ENCODE measurements around the gene OBSCN. TPM values are rescaled to one million over a fixed set of nuclear protein-coding genes. Genes with fewer than 3 reads are reported as not detected.

OBSCN gene
- total and polyA plus RNA-seq, 11 donors: 155 to 524 (median 354) TPM

- ATAC-seq (peak in 1 of 4 donors; percentile 34), DNase-seq (peak in 1 of 5 donors; percentile 58)
- Histone ChIP-seq H3K4me3 (no peak overlapping the region), H3K4me1 (peaks cover 0 to 15% (median 10%) of the 10 kb centered on the region in 12 donors), H3K27me3 (no peaks in the 10 kb centered on the region), H3K9me3 (no peaks in the 10 kb centered on the region), H3K36me3 (peaks cover 0 to 37% (median 24%) of the 10 kb centered on the region in 9 donors), H3K27ac (no peak overlapping the region)
- intact Hi-C loops (cut with DNase I): loop anchor here in 1 of 10 donors (5.0 kb wide), 1 partner anchor 66 kb away; a partner anchor contains a TSS
- TF ChIP-seq POLR2A (IDR thresholded peaks at IDR 0.05) (no peak), CTCF (IDR thresholded peaks at IDR 0.05) (no peak)
- WGBS, 4 donors: 89 to 96% (median 91%) methylated on average over 8 to 11 of the region's 11 CpGs
Observed at GRCh38 chr1:228391411-228392020, 183.7 kb downstream of the OBSCN start.

GRCh38 chr1:228392111-228392936 is 184.5 kb downstream of the OBSCN start:
- WGBS, 4 donors: 87 to 94% (median 93%) methylated on average over 12 of the region's 12 CpGs
- H3K4me3 ChIP-seq: no peak overlapping the region
- DNase-seq: peak in 1 of 5 donors; percentile 35
- intact Hi-C loops (cut with DNase I): loop anchor here in 1 of 10 donors (5.0 kb wide), 1 partner anchor 65 kb away; a partner anchor contains a TSS
- ATAC-seq: no peak
- H3K27ac ChIP-seq: no peak overlapping the region
- H3K9me3 ChIP-seq: no peaks in the 10 kb centered on the region
- H3K4me1 ChIP-seq: peaks cover 0 to 15% (median 10%) of the 10 kb centered on the region in 12 donors
- H3K36me3 ChIP-seq: peaks cover 0 to 45% (median 32%) of the 10 kb centered on the region in 9 donors
- H3K27me3 ChIP-seq: no peaks in the 10 kb centered on the region
- TF ChIP-seq POLR2A (IDR thresholded peaks at IDR 0.05) (no peak), CTCF (IDR thresholded peaks at IDR 0.05) (no peak)

- H3K36me3 ChIP-seq: peaks cover 0 to 55% (median 41%) of the 10 kb centered on the region in 9 donors
- H3K9me3 ChIP-seq: no peaks in the 10 kb centered on the region
- intact Hi-C loops (cut with DNase I): loop anchor here in 1 of 10 donors (5.0 kb wide), 1 partner anchor 64 kb away; a partner anchor contains a TSS
- ATAC-seq: peak; percentile 82 to 90 (median 86)
- TF ChIP-seq POLR2A (IDR thresholded peaks at IDR 0.05): no peak
- TF ChIP-seq CTCF (IDR thresholded peaks at IDR 0.05): peak; percentile 32 to 68 (median 54)
- H3K4me1 ChIP-seq: peaks cover 0 to 17% (median 10%) of the 10 kb centered on the region in 12 donors
- no peaks in the 10 kb centered on the region for H3K27me3 ChIP-seq
- peak in 4 of 5 donors; percentile 56 to 73 (median 69) for DNase-seq
- H3K4me3 ChIP-seq: no peak overlapping the region
- WGBS, 4 donors: 25 to 38% (median 28%) methylated on average over 8 of the region's 8 CpGs
- H3K27ac ChIP-seq: peak overlapping the region in 7 of 12 donors; percentile 27 to 60 (median 50)
Observed at GRCh38 chr1:228393268-228393701, 185.4 kb downstream of the OBSCN start.

Data from heart left ventricle (tissue), 16 donors.